ENCODE data around the gene ATAD3C.
"Not testable (repeated sequence)": the region's sequence is repeated elsewhere in the genome, so short reads cannot be mapped to it uniquely, and the experiment has no call there.

- TF ChIP-seq CTCF (conservative IDR thresholded peaks at IDR 0.05; ENCODE audit: low read depth in 2 of 2); ZNF114 (CRISPR knock-in tag; IDR thresholded peaks at IDR 0.05); EZH2 (IDR thresholded peaks at IDR 0.05; ENCODE audit: low read depth, unreplicated experiment); POLR2AphosphoS5 (IDR thresholded peaks at IDR 0.05; ENCODE audit: low read depth); CREB1 (CRISPR knock-in tag; IDR thresholded peaks at IDR 0.05; ENCODE audit: low read depth); EZH2phosphoT487 (IDR thresholded peaks at IDR 0.05; ENCODE audit: unreplicated experiment); JUNB (IDR thresholded peaks at IDR 0.05; ENCODE audit: unreplicated experiment): not testable (repeated sequence)
Measured at GRCh38 chr1:1459156-1459555, 9.7 kb downstream of the ATAD3C start.

Data from GM23338 (cell line).